ENCODE data around the gene C12orf75. TPM values are rescaled to one million over a fixed set of nuclear protein-coding genes. Genes with fewer than 3 reads are reported as not detected.

Gene C12orf75
- total RNA-seq, 1 experiment from 2014 or later: 1.3 TPM

- Histone ChIP-seq H3K79me2 (ENCODE audit: low read depth) (no peaks in the 10 kb centered on the region), H3K4me3 (no peak overlapping the region), H3F3A (ENCODE audit: insufficient read depth, low read depth) (no peaks in the 10 kb centered on the region), H3K27ac (no peak overlapping the region), H3K27me3 (ENCODE audit: insufficient read depth, low read depth) (no peaks in the 10 kb centered on the region), H3K9me3 (ENCODE audit: insufficient read depth, low read depth) (no peaks in the 10 kb centered on the region; the same call in 1 of the 2 replicates), H2AFZ (no peak overlapping the region), H3K36me3 (ENCODE audit: low read depth) (no peaks in the 10 kb centered on the region), H4K20me1 (ENCODE audit: insufficient read depth) (no peaks in the 10 kb centered on the region), H3K9me2 (ENCODE audit: insufficient read depth) (no peaks in the 10 kb centered on the region), H3K4me2 (no peak overlapping the region), H3K4me1 (replicated peaks; ENCODE audit: insufficient read depth) (no peaks in the 10 kb centered on the region)
- POLR2A ChIA-PET (ENCODE audit: unreplicated experiment): no interaction called here
- no TSS peak for BruUV-seq (replicated peaks)
- intact Hi-C loops (cut with micrococcal nuclease; ENCODE audit: unreplicated experiment): no loop called here
- no peak for DNase-seq
- CTCF ChIA-PET: no interaction called here
- TF ChIP-seq CTCF (conservative IDR thresholded peaks at IDR 0.05): no peak
- TF ChIP-seq EZH2 (IDR thresholded peaks at IDR 0.05; ENCODE audit: low read depth): no peak
Measured at GRCh38 chr12:105398930-105399329, 68.4 kb downstream of the C12orf75 start.

GRCh38 chr12:105399428-105400081 is 69.1 kb downstream of the C12orf75 start:
- Histone ChIP-seq H3K4me2 (no peak overlapping the region), H4K20me1 (ENCODE audit: insufficient read depth) (no peaks in the 10 kb centered on the region), H3K27ac (no peak overlapping the region), H2AFZ (no peak overlapping the region), H3K27me3 (ENCODE audit: insufficient read depth, low read depth) (no peaks in the 10 kb centered on the region), H3K4me1 (replicated peaks; ENCODE audit: insufficient read depth) (no peaks in the 10 kb centered on the region), H3K4me3 (no peak overlapping the region), H3F3A (ENCODE audit: insufficient read depth, low read depth) (no peaks in the 10 kb centered on the region), H3K9me2 (ENCODE audit: insufficient read depth) (no peaks in the 10 kb centered on the region), H3K79me2 (ENCODE audit: low read depth) (no peaks in the 10 kb centered on the region), H3K36me3 (ENCODE audit: low read depth) (no peaks in the 10 kb centered on the region), H3K9me3 (ENCODE audit: insufficient read depth, low read depth) (no peaks in the 10 kb centered on the region; the same call in 1 of the 2 replicates)
- TF ChIP-seq CTCF (conservative IDR thresholded peaks at IDR 0.05): no peak
- TF ChIP-seq EZH2 (IDR thresholded peaks at IDR 0.05; ENCODE audit: low read depth): no peak
- POLR2A ChIA-PET (ENCODE audit: unreplicated experiment): no interaction called here
- BruUV-seq (replicated peaks): no TSS peak
- CTCF ChIA-PET: no interaction called here
- no peak for DNase-seq
- intact Hi-C loops (cut with micrococcal nuclease; ENCODE audit: unreplicated experiment): no loop called here

- intact Hi-C loops (cut with micrococcal nuclease; ENCODE audit: unreplicated experiment): no loop called here
- ChIA-PET POLR2A (ENCODE audit: unreplicated experiment) (no interaction called here), CTCF (no interaction called here)
- H3K4me1 ChIP-seq (replicated peaks; ENCODE audit: insufficient read depth): no peaks in the 10 kb centered on the region
- no peaks in the 10 kb centered on the region for H3F3A ChIP-seq (ENCODE audit: insufficient read depth, low read depth)
- no TSS peak for BruUV-seq (replicated peaks)
- no peaks in the 10 kb centered on the region for H3K79me2 ChIP-seq (ENCODE audit: low read depth)
- no peak overlapping the region for H3K4me3 ChIP-seq
- TF ChIP-seq CTCF (conservative IDR thresholded peaks at IDR 0.05) (no peak), EZH2 (IDR thresholded peaks at IDR 0.05; ENCODE audit: low read depth) (no peak)
- no peak overlapping the region for H3K27ac ChIP-seq
- H4K20me1 ChIP-seq (ENCODE audit: insufficient read depth): no peaks in the 10 kb centered on the region
- no peaks in the 10 kb centered on the region for H3K27me3 ChIP-seq (ENCODE audit: insufficient read depth, low read depth)
- DNase-seq: no peak
- H3K9me2 ChIP-seq (ENCODE audit: insufficient read depth): no peaks in the 10 kb centered on the region
- H3K9me3 ChIP-seq (ENCODE audit: insufficient read depth, low read depth): no peaks in the 10 kb centered on the region; the same call in 1 of the 2 replicates
- no peak overlapping the region for H3K4me2 ChIP-seq
- H3K36me3 ChIP-seq (ENCODE audit: low read depth): no peaks in the 10 kb centered on the region
- H2AFZ ChIP-seq: no peak overlapping the region
Measured at GRCh38 chr12:105400227-105400626, 69.7 kb downstream of the C12orf75 start.
